Nephron (organoid): Measurements from ENCODE around the gene NFASC.

Experiments used
- H3K27ac Mint-ChIP-seq, 3 experiments: 2 replicates each; pipeline ENCODE4 v1.8.0; 2020; ENCODE audit warnings: mixed read lengths in 3 of 3, mild to moderate bottlenecking in 2 of 3, moderate library complexity in 1 of 3
- H3K27me3 Mint-ChIP-seq: 2 replicates; pipeline ENCODE4 v1.8.0; 2021; ENCODE audit warnings: low read depth, mild to moderate bottlenecking, moderate library complexity, mixed read lengths
- H3K36me3 Mint-ChIP-seq: 2 replicates; pipeline ENCODE4 v1.8.0; 2020; ENCODE audit warnings: low read depth, mixed read lengths
- H3K4me1 Mint-ChIP-seq: 2 replicates; pipeline ENCODE4 v1.8.0; 2020; ENCODE audit warnings: mixed read lengths
- H3K4me3 Mint-ChIP-seq, 3 experiments: 2 replicates each; pipeline ENCODE4 v1.8.0; 2020; ENCODE audit warnings: mild to moderate bottlenecking in 3 of 3, mixed read lengths in 3 of 3, moderate library complexity in 2 of 3
- H3K9me3 Mint-ChIP-seq: 2 replicates; pipeline ENCODE4 v1.8.0; 2020; ENCODE audit warnings: mixed read lengths
- CTCF ChIP-seq, 3 experiments: fragments of 200-600 bp; sonication (generic); IDR thresholded peaks; one replicate each; pipeline ENCODE4 v1.5.0; 2021; ENCODE audit warnings: antibody characterized with exemption in 3 of 3; ENCODE audit not compliant: unreplicated experiment in 3 of 3

Gene NFASC

GRCh38 chr1:205068457-205069040, 197.9 kb downstream of the NFASC start:
- no peaks in the 10 kb centered on the region for H3K36me3 Mint-ChIP-seq

GRCh38 chr1:205069371-205070125, 198.9 kb downstream of the NFASC start:
- peaks cover 8% of the 10 kb centered on the region for H3K4me1 Mint-ChIP-seq
- no peaks in the 10 kb centered on the region for H3K36me3 Mint-ChIP-seq
- H3K27ac Mint-ChIP-seq, result no peak overlapping the region
- peaks cover 4% of the 10 kb centered on the region for H3K27me3 Mint-ChIP-seq
- H3K4me3 Mint-ChIP-seq, result no peak overlapping the region
- no peak for TF ChIP-seq CTCF (IDR thresholded peaks at IDR 0.05; ENCODE audit: unreplicated experiment in 3 of 3)
- H3K9me3 Mint-ChIP-seq, result no peaks in the 10 kb centered on the region

More at GRCh38 chr1:205068457-205069040, 197.9 kb downstream of the NFASC start:
- no peak for TF ChIP-seq CTCF (IDR thresholded peaks at IDR 0.05; ENCODE audit: unreplicated experiment in 3 of 3)
- H3K4me3 Mint-ChIP-seq, result no peak overlapping the region
- peaks cover 8% of the 10 kb centered on the region for H3K4me1 Mint-ChIP-seq
- peaks cover 7% of the 10 kb centered on the region for H3K27me3 Mint-ChIP-seq
- no peaks in the 10 kb centered on the region for H3K9me3 Mint-ChIP-seq
- H3K27ac Mint-ChIP-seq, result peak overlapping the region in 1 of 3 experiments; percentile 29

- Mint-ChIP-seq H3K27ac (no peak overlapping the region), H3K27me3 (peaks cover 7% of the 10 kb centered on the region), H3K36me3 (no peaks in the 10 kb centered on the region), H3K4me1 (peaks cover 8% of the 10 kb centered on the region), H3K9me3 (no peaks in the 10 kb centered on the region), H3K4me3 (no peak overlapping the region)
- TF ChIP-seq CTCF (IDR thresholded peaks at IDR 0.05; ENCODE audit: unreplicated experiment in 3 of 3), result no peak
Observed at GRCh38 chr1:205071028-205071409, 200.4 kb downstream of the NFASC start.

- Mint-ChIP-seq H3K4me3 (no peak overlapping the region), H3K36me3 (no peaks in the 10 kb centered on the region), H3K27me3 (peaks cover 7% of the 10 kb centered on the region), H3K27ac (no peak overlapping the region), H3K4me1 (peaks cover 8% of the 10 kb centered on the region), H3K9me3 (no peaks in the 10 kb centered on the region)
- TF ChIP-seq CTCF (IDR thresholded peaks at IDR 0.05; ENCODE audit: unreplicated experiment in 3 of 3), result no peak
Observed at GRCh38 chr1:205071801-205072200, 201.1 kb downstream of the NFASC start.

GRCh38 chr1:205072286-205072685, 201.6 kb downstream of the NFASC start:
- no peaks in the 10 kb centered on the region for H3K9me3 Mint-ChIP-seq
- peaks cover 8% of the 10 kb centered on the region for H3K4me1 Mint-ChIP-seq
- H3K36me3 Mint-ChIP-seq, result no peaks in the 10 kb centered on the region
- TF ChIP-seq CTCF (IDR thresholded peaks at IDR 0.05; ENCODE audit: unreplicated experiment in 3 of 3), result no peak
- no peak overlapping the region for H3K27ac Mint-ChIP-seq
- no peak overlapping the region for H3K4me3 Mint-ChIP-seq
- peaks cover 7% of the 10 kb centered on the region for H3K27me3 Mint-ChIP-seq
